Psoas muscle (tissue), 8 donors: Measurements from ENCODE around the gene GFRA3. TPM values are rescaled to one million over a fixed set of nuclear protein-coding genes. Genes with fewer than 3 reads are reported as not detected.

Source experiments
- ATAC-seq, 4 donors: fragments of 200-7000 bp; cut with Tn5 transposase; one replicate each; pipeline ENCODE4 v1.9.1; 2020; ENCODE audit warnings: moderate library complexity in 3 of 4, mild to moderate bottlenecking in 2 of 4
- DNase-seq, 2 donors: peaks; one replicate each; pipeline ENCODE4 v3.0.0-alpha.2; 2020
- H3K27ac ChIP-seq: fragments of 200-600 bp; one replicate; pipeline ENCODE4 v1.8.0; 2022
- H3K27me3 ChIP-seq, 3 donors: fragments of 200-600 bp in 1 of 3; one replicate each; pipeline versions ENCODE4 v1.6.1 to v1.8.0; 2013 to 2022; ENCODE audit warnings: low read length in 2 of 3, mild to moderate bottlenecking in 2 of 3, moderate library complexity in 1 of 3; ENCODE audit not compliant: insufficient read depth in 3 of 3
- H3K36me3 ChIP-seq, 2 donors: fragments of 200-600 bp in 1 of 2; one replicate each; pipeline versions ENCODE4 v1.6.1 to v1.8.0; 2013 to 2022; ENCODE audit warnings: low read depth in 1 of 2, mild to moderate bottlenecking in 1 of 2, moderate library complexity in 1 of 2; ENCODE audit not compliant: insufficient read depth in 1 of 2
- H3K4me1 ChIP-seq: fragments of 200-600 bp; one replicate; pipeline ENCODE4 v1.8.0; 2022
- H3K4me3 ChIP-seq: fragments of 200-600 bp; one replicate; pipeline ENCODE4 v1.8.0; 2022; ENCODE audit warnings: mild to moderate bottlenecking
- H3K9me3 ChIP-seq: fragments of 200-600 bp; one replicate; pipeline ENCODE4 v1.8.0; 2022
- CTCF ChIP-seq: fragments of 200-600 bp; IDR thresholded peaks from one replicate; pipeline ENCODE4 v1.8.0; 2022; ENCODE audit warnings: antibody characterized with exemption
- WGBS, 3 donors: extraction: QIAGEN DNeasy Blood & Tissue Kit; methylation state at CpG; one replicate each; pipeline versions ENCODE4 v1.1.6 to v1.1.7; 2013; 5-methylcytosine and 5-hydroxymethylcytosine counted together
- intact Hi-C, 2 donors: fragments of 100-400 bp; cut with DNase I; formaldehyde crosslinking; loops; one replicate each; pipeline versions ENCODE4 v1.11.0 to v1.14.2; 2022
- polyA plus RNA-seq, 3 donors: library from polyadenylated mRNA; stranded (reverse); fragments of 200-250 nt; gene quantifications; one replicate each; pipeline ENCODE4 v1.2.3, GENCODE V29; 2013
- total RNA-seq, 4 donors: library from RNA; stranded (reverse); fragmentation: NEBNext Ultra II Directional in 2 of 4; extraction: Animal tissue kit (Norgen Biotek cat#: 25700) in 2 of 4; gene quantifications; one replicate each; pipeline versions ENCODE4 v1.2.1 to v1.2.4, GENCODE V29; 2021 to 2023
- donor health status: healthy with polysubstance abuse.
- donor health status: DM: no; HTN: no; CAD: no; lungs with moderate emphysema.
- donor health status: Bipolar disorder and iron deficiency.
- donor health status: healthy.
- donor health status: DM: yes; HTN: yes; CAD: no.
- donor health status: DM: no; HTN: no; CAD: no.
- donor health status: DM: no; HTN: no; CAD: no.
- donor health status: DM: yes; HTN: yes; CAD: no.

The GFRA3 gene
- total and polyA plus RNA-seq, 7 donors = 0.04 to 0.17 (median 0.10) TPM; not detected in 2

GRCh38 chr5:138210985-138211384 lies 63.4 kb downstream of the GFRA3 start:
- peaks cover 0 to 34% of the 10 kb centered on the region in 2 donors for H3K36me3 ChIP-seq
- H3K4me1 ChIP-seq = peaks cover 14% of the 10 kb centered on the region
- 76 to 89% (median 83%) methylated on average over 3 of the region's 3 CpGs for WGBS, 3 donors
- no peaks in the 10 kb centered on the region for H3K9me3 ChIP-seq
- no peak overlapping the region for H3K27ac ChIP-seq
- no peak overlapping the region for H3K4me3 ChIP-seq
- DNase-seq = no peak
- no peaks in the 10 kb centered on the region for H3K27me3 ChIP-seq
- no peak for TF ChIP-seq CTCF
- intact Hi-C loops = no loop called here
- ATAC-seq = no peak

Other genes with a start within 250 kb of the GFRA3 start
- 1 to 10 TPM; 6.5 to 9.2 (median 8.0) TPM for gene FAM13B, start 241.5 kb downstream of the GFRA3 start, total RNA-seq
- gene FAM13B, start 241.5 kb downstream of the GFRA3 start, polyA plus RNA-seq = 1 to 10 TPM; 4.2 to 9.4 (median 5.3) TPM
- not detected for gene WNT8A, start 190.6 kb downstream of the GFRA3 start, total RNA-seq
- gene WNT8A, start 190.6 kb downstream of the GFRA3 start, polyA plus RNA-seq = not detected
- 1 to 10 TPM in 2 of 4 donors, under 1 TPM in 2; 0.65 to 1.2 (median 0.96) TPM for gene NME5, start 135.2 kb downstream of the GFRA3 start, total RNA-seq
- gene NME5, start 135.2 kb downstream of the GFRA3 start, polyA plus RNA-seq = under 1 TPM; 0.31 to 0.92 (median 0.32) TPM
- gene BRD8, start 96.0 kb downstream of the GFRA3 start, total RNA-seq = 10 to 100 TPM; 21.9 to 30.6 (median 27.6) TPM
- gene BRD8, start 96.0 kb downstream of the GFRA3 start, polyA plus RNA-seq = 10 to 100 TPM; 18.0 to 47.6 (median 24.3) TPM
- under 1 TPM in 2 of 4 donors, not detected in 2; 0.12 to 0.17 TPM for gene KIF20A, start 95.5 kb downstream of the GFRA3 start, total RNA-seq
- gene KIF20A, start 95.5 kb downstream of the GFRA3 start, polyA plus RNA-seq = under 1 TPM; 0.01 to 0.14 (median 0.07) TPM
- gene CDC23, start 61.3 kb downstream of the GFRA3 start, total RNA-seq = 10 to 100 TPM in 3 of 4 donors, 1 to 10 TPM in 1; 9.2 to 15.0 (median 13.5) TPM
- gene CDC23, start 61.3 kb downstream of the GFRA3 start, polyA plus RNA-seq = 10 to 100 TPM in 2 of 3 donors, 1 to 10 TPM in 1; 7.2 to 14.3 (median 13.4) TPM
- not detected for gene CDC25C, start 57.2 kb upstream of the GFRA3 start, total RNA-seq
- gene CDC25C, start 57.2 kb upstream of the GFRA3 start, polyA plus RNA-seq = under 1 TPM in 1 of 3 donors, not detected in 2; 0.12 TPM
- 10 to 100 TPM; 35.9 to 57.6 (median 36.9) TPM for gene FAM53C, start 63.6 kb upstream of the GFRA3 start, total RNA-seq
- 10 to 100 TPM; 10.8 to 50.3 (median 23.5) TPM for gene FAM53C, start 63.6 kb upstream of the GFRA3 start, polyA plus RNA-seq
- gene KDM3B, start 78.1 kb upstream of the GFRA3 start, total RNA-seq = 10 to 100 TPM; 49.0 to 58.3 (median 54.1) TPM
- gene KDM3B, start 78.1 kb upstream of the GFRA3 start, polyA plus RNA-seq = 10 to 100 TPM; 11.7 to 52.7 (median 28.9) TPM
- gene REEP2, start 164.4 kb upstream of the GFRA3 start, total RNA-seq = 1 to 10 TPM; 1.3 to 6.6 (median 3.1) TPM
- gene REEP2, start 164.4 kb upstream of the GFRA3 start, polyA plus RNA-seq = 1 to 10 TPM in 2 of 3 donors, under 1 TPM in 1; 0.85 to 3.4 (median 1.5) TPM
- gene EGR1, start 190.9 kb upstream of the GFRA3 start, total RNA-seq = 100 to 1,000 TPM in 2 of 4 donors, 10 to 100 TPM in 1, 1 to 10 TPM in 1; 10.0 to 171 (median 74.8) TPM
- gene EGR1, start 190.9 kb upstream of the GFRA3 start, polyA plus RNA-seq = 100 to 1,000 TPM in 1 of 3 donors, 10 to 100 TPM in 2; 12.0 to 168 (median 14.9) TPM